Stimulated activated effector memory CD8-positive, alpha-beta T cell treated with anti-CD3 and anti-CD28 coated beads, Interleukin-12 subunit alpha, Interleukin-12 subunit beta, amount 100 ng/mL, for 72 hours (primary cell): Measurements from ENCODE around the gene SCO1.
A peak's percentile ranks its signal among the peaks of the same experiment; 100 is the strongest.
"Not testable (repeated sequence)": the region's sequence is repeated elsewhere in the genome, so short reads cannot be mapped to it uniquely, and the experiment has no call there.

Experiments used
- ATAC-seq: fragments of 150-1000 bp; cut with Tn5 transposase; 2 replicates; pipeline ENCODE4 v1.10.0; 2021
- DNase-seq, 2 donors: peaks; one replicate each; pipeline ENCODE4 v3.0.0; 2021 to 2022; ENCODE audit warnings: low spot score in 2 of 2
- H3K27ac Mint-ChIP-seq: one replicate; pipeline ENCODE4 v1.8.0; 2022; ENCODE audit warnings: mild to moderate bottlenecking, mixed read lengths
- H3K36me3 Mint-ChIP-seq: one replicate; pipeline ENCODE4 v1.8.0; 2022; ENCODE audit warnings: mild to moderate bottlenecking, mixed read lengths
- H3K4me1 Mint-ChIP-seq: one replicate; pipeline ENCODE4 v1.8.0; 2022; ENCODE audit warnings: mixed read lengths
- H3K4me3 Mint-ChIP-seq: one replicate; pipeline ENCODE4 v1.8.0; 2022; ENCODE audit warnings: mild to moderate bottlenecking, mixed read lengths
- H3K9me3 Mint-ChIP-seq: one replicate; pipeline ENCODE4 v1.8.0; 2022; ENCODE audit warnings: mixed read lengths

Gene SCO1

GRCh38 chr17:10697092-10698081 is at the start of gene SCO1, which contains the start of gene ADPRM:
TSS of gene SCO1 (minus strand) at chr17:10697533. CDS start at chr17:10697507, 26 bp downstream.
TSS of gene ADPRM (plus strand) at chr17:10697594. CDS start at chr17:10704927, 7,333 bp downstream.
- peaks cover 36% of the 10 kb centered on the region for H3K4me1 Mint-ChIP-seq
- no peaks in the 10 kb centered on the region for H3K9me3 Mint-ChIP-seq
- H3K27ac Mint-ChIP-seq, result peak within 1 kb of the TSS; percentile 94
- peak within 1 kb of the TSS; percentile 84 for H3K4me3 Mint-ChIP-seq
- DNase-seq, result peak; percentile 79 to 92
- H3K36me3 Mint-ChIP-seq, result peaks cover 50% of the 10 kb centered on the region
- peak; percentile 98 for ATAC-seq

- H3K27ac Mint-ChIP-seq, result no peak overlapping the region
- no peaks in the 10 kb centered on the region for H3K36me3 Mint-ChIP-seq
- H3K4me3 Mint-ChIP-seq, result no peak overlapping the region
- H3K4me1 Mint-ChIP-seq, result peaks cover 5% of the 10 kb centered on the region
- DNase-seq, result no peak
- H3K9me3 Mint-ChIP-seq, result no peaks in the 10 kb centered on the region
- ATAC-seq, result no peak
Observed at GRCh38 chr17:10745231-10745630, 47.9 kb upstream of the SCO1 start.

- ATAC-seq (no peak), DNase-seq (no peak)
- no peak overlapping the region for H3K27ac Mint-ChIP-seq
- peaks cover 5% of the 10 kb centered on the region for H3K4me1 Mint-ChIP-seq
- H3K36me3 Mint-ChIP-seq, result no peaks in the 10 kb centered on the region
- no peaks in the 10 kb centered on the region for H3K9me3 Mint-ChIP-seq
- H3K4me3 Mint-ChIP-seq, result no peak overlapping the region
Observed at GRCh38 chr17:10744501-10745000, 47.2 kb upstream of the SCO1 start.

- no peak for DNase-seq
- Mint-ChIP-seq H3K9me3 (no peaks in the 10 kb centered on the region), H3K36me3 (no peaks in the 10 kb centered on the region), H3K4me1 (peaks cover 5% of the 10 kb centered on the region), H3K27ac (no peak overlapping the region), H3K4me3 (no peak overlapping the region)
- ATAC-seq, result no peak
Observed at GRCh38 chr17:10743316-10744009, 46.1 kb upstream of the SCO1 start.

- H3K27ac Mint-ChIP-seq, result no peak overlapping the region
Observed at GRCh38 chr17:10742431-10742830, 45.1 kb upstream of the SCO1 start.

GRCh38 chr17:10741416-10742135 is 44.2 kb upstream of the SCO1 start:
- Mint-ChIP-seq H3K36me3 (no peaks in the 10 kb centered on the region), H3K4me1 (peaks cover 11% of the 10 kb centered on the region), H3K9me3 (no peaks in the 10 kb centered on the region), H3K4me3 (no peak overlapping the region), H3K27ac (no peak overlapping the region)
- no peak for ATAC-seq
- DNase-seq, result no peak

More at GRCh38 chr17:10742431-10742830, 45.1 kb upstream of the SCO1 start:
- Mint-ChIP-seq H3K4me1 (peaks cover 5% of the 10 kb centered on the region), H3K9me3 (no peaks in the 10 kb centered on the region), H3K4me3 (no peak overlapping the region), H3K36me3 (no peaks in the 10 kb centered on the region)
- no peak for ATAC-seq
- no peak for DNase-seq

GRCh38 chr17:10739386-10739785 is 42.1 kb upstream of the SCO1 start:
- Mint-ChIP-seq H3K4me1 (peaks cover 6% of the 10 kb centered on the region), H3K36me3 (no peaks in the 10 kb centered on the region), H3K27ac (no peak overlapping the region), H3K4me3 (no peak overlapping the region), H3K9me3 (no peaks in the 10 kb centered on the region)
- no peak for DNase-seq
- ATAC-seq, result no peak

- peaks cover 6% of the 10 kb centered on the region for H3K4me1 Mint-ChIP-seq
- no peak overlapping the region for H3K27ac Mint-ChIP-seq
- no peak overlapping the region for H3K4me3 Mint-ChIP-seq
- no peaks in the 10 kb centered on the region for H3K36me3 Mint-ChIP-seq
- DNase-seq (no peak), ATAC-seq (no peak)
- no peaks in the 10 kb centered on the region for H3K9me3 Mint-ChIP-seq
Observed at GRCh38 chr17:10738521-10739258, 41.4 kb upstream of the SCO1 start.

- Mint-ChIP-seq H3K27ac (no peak overlapping the region), H3K4me3 (no peak overlapping the region), H3K4me1 (peaks cover 6% of the 10 kb centered on the region), H3K36me3 (no peaks in the 10 kb centered on the region), H3K9me3 (no peaks in the 10 kb centered on the region)
- DNase-seq, result peak in 1 of 2 donors; percentile 25
- no peak for ATAC-seq
Observed at GRCh38 chr17:10737736-10738135, 40.4 kb upstream of the SCO1 start.

- ATAC-seq (peak; percentile 42), DNase-seq (peak in 1 of 2 donors; percentile 51)
- Mint-ChIP-seq H3K36me3 (no peaks in the 10 kb centered on the region), H3K4me1 (peaks cover 6% of the 10 kb centered on the region), H3K27ac (no peak overlapping the region), H3K9me3 (no peaks in the 10 kb centered on the region), H3K4me3 (peak overlapping the region; percentile 2)
Observed at GRCh38 chr17:10737168-10737622, 39.9 kb upstream of the SCO1 start.

- no peak overlapping the region for H3K27ac Mint-ChIP-seq
- H3K4me3 Mint-ChIP-seq, result no peak overlapping the region
- H3K36me3 Mint-ChIP-seq, result no peaks in the 10 kb centered on the region
- H3K9me3 Mint-ChIP-seq, result no peaks in the 10 kb centered on the region
- DNase-seq, result peak in 1 of 2 donors; percentile 25
- ATAC-seq, result no peak
- peaks cover 6% of the 10 kb centered on the region for H3K4me1 Mint-ChIP-seq
Observed at GRCh38 chr17:10735821-10736220, 38.5 kb upstream of the SCO1 start.

- Mint-ChIP-seq H3K27ac (no peak overlapping the region), H3K4me3 (no peak overlapping the region), H3K36me3 (no peaks in the 10 kb centered on the region), H3K9me3 (no peaks in the 10 kb centered on the region), H3K4me1 (peaks cover 6% of the 10 kb centered on the region)
- ATAC-seq (no peak), DNase-seq (peak in 1 of 2 donors; percentile 40)
Observed at GRCh38 chr17:10735251-10735650, 37.9 kb upstream of the SCO1 start.

GRCh38 chr17:10733666-10734065 is 36.3 kb upstream of the SCO1 start:
- DNase-seq (peak in 1 of 2 donors; percentile 32), ATAC-seq (no peak)
- Mint-ChIP-seq H3K4me1 (peaks cover 6% of the 10 kb centered on the region), H3K4me3 (no peak overlapping the region), H3K9me3 (no peaks in the 10 kb centered on the region), H3K27ac (no peak overlapping the region), H3K36me3 (no peaks in the 10 kb centered on the region)

- H3K27ac Mint-ChIP-seq, H3K4me1 Mint-ChIP-seq, H3K4me3 Mint-ChIP-seq, ATAC-seq, H3K36me3 Mint-ChIP-seq, H3K9me3 Mint-ChIP-seq: not testable (repeated sequence)
- DNase-seq, result peak in 1 of 2 donors; percentile 17
Observed at GRCh38 chr17:10732121-10732520, 34.8 kb upstream of the SCO1 start.
